ENCODE results near the gene GABRD.

The GABRD gene

DNA sequence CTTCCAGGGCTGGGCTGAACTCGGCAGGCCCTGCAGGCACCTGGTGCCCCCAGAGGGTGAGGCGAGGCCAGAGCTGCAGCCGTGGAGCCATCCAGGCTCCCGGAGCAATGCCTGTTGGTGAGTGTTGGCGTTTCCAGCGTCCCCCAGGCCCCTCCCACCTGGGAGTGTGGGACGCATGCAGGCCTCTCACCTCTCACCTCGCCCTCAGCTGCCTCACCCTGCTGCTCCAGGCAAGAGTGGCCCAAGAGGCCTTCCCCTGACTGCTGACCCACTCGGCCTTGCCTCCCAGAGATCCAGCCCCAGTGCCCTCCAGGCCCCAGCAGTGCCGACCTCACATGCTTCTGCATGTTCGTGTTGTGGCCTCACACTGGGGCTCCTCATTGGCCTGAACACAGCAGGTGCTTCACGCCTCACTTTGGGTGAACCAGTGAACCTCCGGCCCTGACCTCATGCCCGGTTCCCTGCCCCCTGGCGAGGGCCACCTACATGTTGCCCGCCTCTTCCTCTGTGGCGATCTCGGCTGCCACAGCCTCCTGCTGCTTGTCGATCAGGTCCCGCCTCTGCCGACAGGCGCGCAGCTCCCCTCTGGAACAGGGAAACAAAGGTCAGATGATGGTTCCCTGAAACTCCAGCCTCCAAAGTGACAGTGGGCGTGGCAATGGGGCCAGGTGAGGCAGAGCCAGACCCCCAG lies 32.5 kb upstream of the GABRD start:
- DNase-seq: no peak

DNA sequence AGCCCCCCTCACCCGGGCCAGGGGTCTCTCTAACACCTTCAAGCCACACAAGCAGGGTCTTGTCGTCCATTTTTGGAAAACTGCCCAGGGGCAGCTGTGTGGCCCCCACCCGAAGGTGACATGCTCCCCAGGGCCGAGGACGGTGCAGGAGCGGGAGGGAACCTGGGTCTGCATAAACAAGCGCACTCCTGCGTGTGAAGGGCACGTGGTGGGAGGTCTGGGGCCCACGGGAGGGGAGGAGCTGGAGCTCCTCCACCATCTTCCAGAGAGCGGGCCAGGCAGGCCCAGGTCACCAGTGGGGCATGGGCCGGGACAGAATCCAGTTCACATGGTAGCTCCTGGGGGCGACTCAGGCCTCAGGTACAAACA lies 32.0 kb upstream of the GABRD start:
- no peak for DNase-seq

DNA sequence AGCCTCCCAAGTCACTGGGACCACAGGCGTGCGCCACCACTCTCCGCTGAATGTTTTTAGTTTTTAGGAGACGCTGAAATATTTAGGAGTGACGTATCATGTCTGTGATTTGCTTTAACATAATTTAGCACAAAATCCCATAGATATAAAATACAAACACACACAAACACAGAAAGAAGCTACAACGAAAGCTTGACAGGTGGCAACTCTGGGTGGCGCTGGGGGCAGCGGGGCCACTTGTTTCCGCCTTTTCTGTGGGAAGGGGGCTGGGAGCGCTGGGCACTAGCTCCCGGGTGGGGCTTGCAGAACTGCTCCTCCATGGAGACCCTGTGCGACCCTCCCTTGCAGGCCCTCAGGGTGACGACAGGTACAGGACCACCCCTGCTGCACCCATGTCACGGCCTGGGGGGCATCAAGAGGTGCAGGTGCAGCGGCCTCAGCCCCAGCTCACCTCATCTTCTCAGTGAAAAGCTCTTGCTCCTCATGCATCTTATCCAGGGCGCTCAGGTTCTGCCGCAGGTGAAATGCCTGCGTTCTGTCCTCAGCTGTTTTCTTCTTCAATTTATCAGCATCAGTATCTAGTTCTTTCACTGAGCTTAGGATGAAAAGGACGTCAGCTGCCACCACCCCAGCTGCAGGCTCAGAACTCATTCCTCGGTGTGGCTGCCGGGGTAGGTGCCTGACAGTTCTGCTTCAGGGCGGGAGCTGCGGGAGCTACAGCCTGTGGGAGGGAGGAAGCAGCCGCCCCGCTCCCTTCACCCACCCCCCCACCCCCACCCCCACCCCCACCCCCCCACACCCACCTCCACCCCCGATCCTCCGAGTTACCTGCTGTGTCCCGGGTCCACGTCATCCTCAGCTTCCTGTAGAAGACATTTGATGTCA lies 30.8 kb upstream of the GABRD start:
- no peak for DNase-seq

DNA sequence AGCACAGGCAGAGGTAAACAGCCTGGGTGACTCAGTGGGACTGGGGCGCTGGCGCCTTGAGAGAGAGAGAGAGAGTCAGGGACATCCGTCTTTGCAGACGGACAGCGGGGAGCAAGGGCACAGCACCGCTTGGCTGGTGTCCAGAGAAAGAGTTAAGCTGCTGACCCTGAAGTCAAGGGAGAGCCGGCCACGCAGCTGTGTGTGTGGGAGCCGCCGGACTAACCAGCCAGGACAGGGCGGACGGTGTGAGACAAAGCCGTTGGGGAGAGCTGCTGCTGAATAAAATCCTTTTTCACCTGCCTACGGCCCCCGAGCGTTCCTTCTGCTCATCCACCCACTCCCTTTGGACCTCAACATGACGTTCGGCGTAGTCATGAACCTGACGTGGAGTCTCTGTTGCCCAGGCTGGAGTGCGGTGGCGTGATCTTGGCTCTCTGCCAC lies 30.0 kb upstream of the GABRD start:
- DNase-seq: peak; percentile 14

DNA sequence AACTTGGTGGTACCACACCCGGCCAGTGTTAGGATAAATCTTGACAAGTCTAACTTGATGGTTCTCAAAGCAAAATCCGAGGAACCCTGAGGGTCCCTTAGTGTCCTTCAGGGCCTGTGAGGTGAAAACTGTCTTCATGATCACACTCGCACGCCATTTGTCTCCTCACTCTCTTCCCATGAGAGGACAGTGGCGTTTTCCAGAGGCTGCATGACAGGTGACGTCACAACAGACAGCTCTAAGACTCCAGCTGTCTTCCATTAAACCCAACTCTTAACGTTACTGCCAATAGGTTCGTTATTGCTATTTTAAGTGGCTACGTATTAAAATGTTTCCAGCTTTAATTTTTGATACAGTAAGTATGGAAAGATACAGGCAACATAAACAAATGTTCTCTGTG lies 29.4 kb upstream of the GABRD start:
- DNase-seq: no peak

DNA sequence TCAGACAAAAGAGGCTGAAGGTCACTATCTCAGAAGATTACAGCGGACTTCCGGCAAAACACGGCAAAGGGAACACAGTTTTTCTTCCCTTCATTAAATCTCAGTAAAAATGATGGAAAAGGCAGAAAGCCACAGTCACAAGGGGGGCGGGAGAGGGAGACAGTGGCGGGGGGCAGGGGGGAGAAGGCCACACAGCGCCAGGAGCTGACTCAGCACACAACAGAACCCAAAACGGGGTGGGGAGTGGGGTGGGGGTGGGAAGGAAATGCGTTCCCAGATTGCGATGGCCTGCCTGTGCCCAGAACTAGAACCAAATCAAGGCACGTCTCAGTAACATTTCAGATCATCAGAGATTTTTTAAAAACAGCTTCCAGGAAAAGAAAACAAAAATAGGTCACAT lies 28.9 kb upstream of the GABRD start:
- DNase-seq: no peak

DNA sequence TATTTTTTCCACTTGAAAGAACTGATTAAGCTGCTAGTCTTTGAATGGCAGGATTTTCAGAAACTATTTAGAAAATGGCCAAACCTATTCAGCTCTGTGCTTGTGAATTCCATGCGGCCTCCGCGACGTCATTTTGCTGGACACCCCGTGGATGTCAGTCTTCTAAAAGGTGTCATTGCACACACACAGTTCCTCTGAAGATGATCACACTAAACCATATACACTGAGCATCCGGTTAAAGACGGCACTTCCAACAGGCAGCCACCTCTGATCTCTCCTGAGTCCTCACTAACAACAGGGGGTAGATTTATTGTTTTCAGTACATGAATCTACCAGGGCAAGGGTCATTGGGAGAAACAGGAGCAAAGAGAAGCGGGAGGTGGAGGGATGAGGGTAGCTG lies 24.6 kb upstream of the GABRD start:
- DNase-seq: no peak

DNA sequence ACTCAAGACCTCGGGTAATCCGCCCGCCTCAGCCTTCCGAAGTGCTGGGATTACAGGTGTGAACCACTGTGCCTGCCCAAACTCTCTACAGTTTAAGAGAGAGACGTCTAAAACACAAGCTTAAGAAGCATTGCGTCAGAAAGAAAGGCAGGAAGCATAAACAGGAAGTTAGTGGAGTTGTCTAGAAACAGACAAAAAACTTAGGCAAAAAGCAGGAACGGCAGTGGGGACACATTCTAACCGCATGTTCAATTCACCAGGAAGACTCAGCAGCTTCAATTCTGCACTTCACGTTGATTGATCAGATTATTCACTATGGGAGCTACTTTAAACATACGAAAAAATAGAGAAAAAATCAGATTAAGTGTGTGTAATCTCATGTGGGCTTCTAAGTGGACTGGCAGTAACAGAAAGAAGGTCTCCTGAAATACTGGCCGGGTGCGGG lies 22.9 kb upstream of the GABRD start:
- DNase-seq: no peak

DNA sequence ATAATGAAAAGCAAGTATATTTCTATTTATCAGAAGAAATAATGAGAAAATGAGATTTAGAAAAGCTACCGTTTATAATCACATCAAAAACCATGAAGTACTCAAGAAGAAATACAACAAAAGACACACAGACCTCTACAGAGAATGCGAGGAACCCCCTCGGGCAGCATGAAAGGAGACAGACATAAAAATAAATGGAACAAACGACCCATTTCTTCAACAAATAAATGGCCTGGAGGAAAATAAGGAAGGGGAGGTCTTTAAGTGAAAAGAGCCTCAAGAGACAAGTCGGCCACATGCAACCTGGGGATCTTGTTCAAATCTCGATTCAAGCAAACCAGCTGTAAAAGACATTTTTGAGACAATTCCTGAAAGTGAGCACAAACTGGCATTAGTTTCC lies 21.6 kb upstream of the GABRD start:
- DNase-seq: no peak

DNA sequence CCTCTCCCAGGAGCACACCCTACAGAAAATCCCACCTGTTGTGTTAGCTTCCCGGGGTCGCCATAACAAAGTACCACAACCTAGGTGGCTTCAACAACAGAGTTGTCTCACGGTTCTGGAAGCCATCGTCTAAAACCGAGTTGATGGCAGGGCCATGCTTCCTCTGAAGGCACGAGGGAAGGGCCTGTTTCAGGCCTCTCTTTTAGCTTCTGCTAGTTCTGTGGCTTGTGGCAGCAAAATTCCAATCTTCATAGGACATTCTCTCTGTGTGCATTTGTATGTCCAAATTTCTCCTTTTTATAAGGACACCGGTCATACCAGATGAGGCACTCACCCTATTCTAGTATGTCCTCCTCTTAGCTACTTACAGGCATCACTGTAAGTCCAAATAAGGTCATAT lies 18.7 kb upstream of the GABRD start:
- DNase-seq: no peak

DNA sequence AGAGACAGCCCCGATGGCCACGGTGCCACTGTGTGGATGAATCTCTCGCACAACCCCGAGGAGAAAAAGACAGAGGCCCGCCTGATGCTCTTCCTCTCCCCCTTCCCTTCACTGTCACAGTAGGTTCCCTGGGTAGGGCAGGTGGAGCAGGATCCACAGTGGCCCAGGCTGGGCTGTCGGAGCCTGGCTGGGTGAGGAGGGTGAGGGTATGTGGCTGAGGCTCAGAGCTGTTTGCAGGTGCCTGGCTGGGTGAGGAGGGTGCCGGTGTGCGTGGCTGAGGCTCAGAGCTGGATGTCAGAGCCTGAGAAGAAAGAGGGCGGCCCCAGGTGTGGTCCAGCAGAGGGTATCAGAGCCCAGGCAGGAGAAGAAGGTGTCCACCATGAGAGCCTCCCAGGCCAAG lies 18.3 kb upstream of the GABRD start:
- DNase-seq: no peak

DNA sequence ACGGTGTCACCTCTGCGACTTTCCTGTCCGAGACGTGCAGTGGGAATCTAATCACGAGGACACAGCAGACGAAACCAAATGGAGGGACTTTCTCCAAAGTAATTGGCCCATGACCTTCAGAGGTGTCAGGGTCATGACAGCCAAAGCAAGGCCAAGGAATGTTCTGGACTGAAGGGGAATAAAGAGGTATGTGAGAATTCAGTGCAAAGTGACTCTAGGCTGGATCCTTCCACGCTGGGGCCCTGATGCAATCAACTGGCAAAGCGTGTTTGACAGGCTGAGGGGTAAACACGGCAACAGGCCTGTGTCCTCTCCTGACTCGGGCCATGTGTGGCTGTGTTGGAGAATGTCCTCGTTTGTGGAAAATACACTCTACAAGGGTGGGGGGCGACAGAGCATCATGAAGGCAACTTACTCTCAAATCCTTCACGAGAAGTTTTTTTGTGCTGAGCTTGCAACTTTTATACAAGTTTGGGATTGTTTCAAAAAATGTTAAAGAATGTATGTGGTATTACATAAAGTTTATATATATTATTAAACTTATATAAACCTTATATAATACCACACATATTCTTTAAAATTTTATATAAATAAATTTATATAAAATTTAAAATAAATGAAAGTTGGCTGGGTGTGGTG lies 17.3 kb upstream of the GABRD start:
- DNase-seq: no peak

DNA sequence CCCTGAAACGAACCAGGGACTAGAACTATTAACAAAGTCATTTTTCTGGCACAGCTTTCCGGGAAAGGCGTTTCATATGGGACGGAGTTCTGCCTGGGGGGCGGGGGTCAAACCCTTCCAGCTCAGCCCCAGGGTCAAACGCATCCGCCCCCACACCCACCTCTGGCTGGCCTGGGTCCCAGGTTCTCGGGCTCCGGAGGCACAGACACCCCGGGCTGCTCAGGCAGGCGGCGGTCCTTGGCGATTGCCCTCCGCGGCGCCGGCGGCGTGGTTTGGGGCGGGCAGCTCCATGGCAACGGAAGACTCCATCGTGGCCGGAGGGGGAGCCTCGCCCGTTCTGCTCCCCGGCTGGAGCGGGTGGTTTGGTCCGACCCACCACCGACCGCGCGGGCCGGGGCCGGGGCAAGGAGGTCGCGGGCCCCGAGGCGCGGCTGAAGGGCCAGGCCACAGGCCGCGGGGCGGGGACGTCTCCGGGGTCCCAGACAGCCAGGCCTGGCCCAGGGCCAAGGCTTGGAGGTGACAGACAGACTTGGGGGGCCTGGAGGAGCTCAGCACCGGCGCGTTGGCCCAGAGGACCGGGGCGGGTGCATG lies 15.5 kb upstream of the GABRD start, which contains the start of gene CFAP74:
CFAP74 (minus strand) TSS at position 246 of the 591 bp plus-strand sequence. CDS start 12,830 bp downstream, outside the sequence.
- DNase-seq: peak; percentile 11

DNA sequence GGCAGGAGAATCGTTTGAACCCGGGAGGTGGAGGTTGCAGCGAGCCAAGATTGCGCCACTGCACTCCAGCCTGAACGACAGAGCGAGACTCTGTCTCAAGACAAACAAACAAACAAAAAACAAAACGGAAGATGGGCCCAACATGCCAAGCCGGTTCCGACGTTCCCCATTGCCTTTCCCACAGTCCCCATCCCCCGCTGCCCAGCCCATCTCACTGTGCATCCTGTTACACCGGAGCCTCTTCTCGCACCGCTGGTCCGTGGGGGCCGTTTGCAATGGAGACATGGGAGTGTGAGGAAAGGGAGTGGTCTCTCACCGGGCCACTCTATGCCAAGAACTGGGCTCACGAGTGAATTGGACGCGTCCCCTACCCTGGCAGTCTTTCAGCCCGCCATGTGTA lies 14.3 kb upstream of the GABRD start:
- no peak for DNase-seq

DNA sequence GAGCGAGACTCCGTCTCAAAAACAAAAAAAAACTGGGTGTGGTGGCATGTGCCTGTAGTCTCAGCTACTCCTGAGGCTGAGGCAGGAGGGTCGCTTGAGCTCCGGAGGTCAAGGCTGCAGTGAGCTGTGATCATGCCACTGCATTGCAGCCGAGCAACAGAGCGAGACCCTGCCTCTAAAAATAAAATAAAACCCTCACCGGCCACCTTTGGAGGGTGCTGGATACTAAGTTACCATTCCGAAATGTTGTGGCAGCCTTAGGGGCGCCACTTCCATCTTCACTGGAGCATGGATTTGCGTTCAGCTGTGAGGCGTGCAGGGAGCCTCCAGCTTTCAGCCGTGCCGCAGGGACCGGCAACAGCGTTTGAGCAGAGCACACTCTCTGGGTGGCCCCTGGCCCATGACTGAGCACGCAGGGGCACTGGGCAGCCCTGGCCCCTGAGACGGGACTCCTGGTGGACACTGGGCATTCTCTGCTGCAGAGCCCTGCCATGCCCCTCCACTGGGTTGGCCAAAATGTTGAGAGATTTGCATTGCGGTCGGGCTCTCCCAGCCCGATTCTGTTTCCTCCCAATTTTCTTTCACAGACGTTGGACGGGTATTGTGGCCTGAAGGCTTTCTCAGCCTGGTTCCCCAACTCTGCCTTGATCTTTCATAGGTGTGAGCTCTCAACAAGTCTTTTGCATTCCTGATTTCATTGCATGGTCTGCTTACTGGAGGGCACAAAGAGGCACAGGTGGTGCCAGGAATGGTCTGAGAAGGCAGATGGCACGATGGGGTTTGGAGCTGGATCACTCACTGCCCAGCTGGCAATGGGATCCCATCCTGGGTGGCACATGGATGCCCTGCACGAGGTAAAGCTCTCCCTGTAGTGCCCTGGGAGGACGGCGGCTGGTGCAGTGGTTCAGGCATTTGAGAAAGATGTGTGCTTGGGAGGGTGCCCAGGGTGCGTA lies 9.8 kb upstream of the GABRD start:
- no peak for DNase-seq

DNA sequence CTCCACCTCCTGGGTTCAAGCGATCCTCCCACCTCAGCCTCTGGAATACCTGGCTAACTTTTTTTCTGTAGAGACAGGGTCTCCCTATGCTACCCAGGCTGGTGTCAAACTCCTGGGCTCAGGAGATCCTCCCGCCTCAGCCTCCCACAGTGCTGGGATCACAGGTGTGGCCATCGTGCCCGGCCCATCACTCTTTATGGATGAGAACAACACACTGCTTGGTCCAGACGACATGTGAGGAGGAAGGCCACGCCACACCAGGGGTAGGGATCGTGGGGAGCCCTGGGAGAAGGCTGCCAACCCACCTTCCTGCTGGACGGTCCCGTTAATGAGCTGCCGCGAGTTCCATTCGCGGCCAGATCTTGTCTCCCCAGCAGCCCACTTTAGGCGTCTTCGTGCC lies 5.0 kb upstream of the GABRD start:
- DNase-seq: no peak

DNA sequence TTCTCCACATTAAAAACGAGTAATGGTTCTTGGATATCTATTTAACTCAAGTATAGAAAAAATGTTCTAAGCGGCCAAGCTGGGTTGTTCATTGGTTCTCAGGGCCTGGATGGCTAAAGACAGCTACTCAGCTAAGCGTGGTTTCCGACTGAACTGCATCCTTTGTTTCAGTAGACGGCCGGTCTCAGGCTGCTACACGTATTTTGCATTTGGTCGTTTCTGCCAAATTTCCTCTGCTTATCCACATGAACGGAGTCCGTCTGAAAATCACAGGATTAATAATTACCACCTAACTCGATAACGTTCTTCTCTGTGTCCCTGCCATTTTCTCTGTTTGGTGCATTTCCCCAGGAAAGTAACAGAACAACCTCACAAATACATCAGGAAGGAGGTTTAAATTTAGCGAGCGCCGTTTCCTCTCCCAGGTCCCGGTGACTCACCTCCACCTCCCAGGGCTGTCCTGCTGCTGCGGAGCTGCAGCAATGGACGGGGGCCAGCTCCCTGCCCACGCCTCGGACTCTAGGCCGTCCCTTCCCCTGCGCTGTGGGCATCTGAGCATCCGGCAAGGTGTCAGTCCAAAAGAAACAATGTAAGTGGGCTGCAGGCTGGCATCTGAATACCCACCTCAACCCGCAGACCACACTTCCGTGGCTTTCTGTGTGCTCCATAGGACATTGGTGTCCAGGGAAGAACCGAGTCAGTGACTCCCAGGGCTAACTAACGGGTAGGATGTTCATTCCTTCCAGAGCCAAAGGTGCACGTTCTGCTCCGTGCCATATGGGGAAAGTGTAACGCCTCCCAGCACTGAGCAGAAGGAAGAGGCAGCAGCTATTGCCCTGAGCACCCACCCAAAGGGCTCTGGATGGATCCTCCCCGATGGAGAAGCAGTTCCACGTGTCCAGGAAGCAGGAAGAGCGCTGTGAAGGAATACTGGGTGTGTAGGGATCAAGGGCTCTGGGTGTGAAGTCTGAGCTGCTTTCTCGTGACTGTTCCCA lies 4.1 kb upstream of the GABRD start:
- DNase-seq: no peak

DNA sequence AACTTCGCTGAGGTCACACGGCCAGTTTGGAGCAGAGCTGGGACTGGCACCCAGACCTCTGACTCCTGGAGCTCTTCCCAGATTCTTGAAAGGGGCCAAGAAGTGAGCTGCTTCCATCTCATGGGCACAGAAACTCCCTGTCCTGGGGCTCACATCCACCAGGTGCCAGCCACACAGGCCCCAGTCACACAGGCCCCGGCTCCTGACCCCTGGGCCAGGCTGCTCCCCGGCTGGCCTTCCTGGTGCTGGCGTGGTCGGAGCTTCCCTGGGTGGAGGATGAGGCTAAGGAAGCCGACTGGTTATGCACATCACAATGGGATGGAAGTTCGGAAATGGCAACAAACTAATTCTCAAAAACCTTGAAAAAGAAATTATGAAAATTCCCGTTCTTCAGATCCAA lies 3.0 kb upstream of the GABRD start:
- no peak for DNase-seq

DNA sequence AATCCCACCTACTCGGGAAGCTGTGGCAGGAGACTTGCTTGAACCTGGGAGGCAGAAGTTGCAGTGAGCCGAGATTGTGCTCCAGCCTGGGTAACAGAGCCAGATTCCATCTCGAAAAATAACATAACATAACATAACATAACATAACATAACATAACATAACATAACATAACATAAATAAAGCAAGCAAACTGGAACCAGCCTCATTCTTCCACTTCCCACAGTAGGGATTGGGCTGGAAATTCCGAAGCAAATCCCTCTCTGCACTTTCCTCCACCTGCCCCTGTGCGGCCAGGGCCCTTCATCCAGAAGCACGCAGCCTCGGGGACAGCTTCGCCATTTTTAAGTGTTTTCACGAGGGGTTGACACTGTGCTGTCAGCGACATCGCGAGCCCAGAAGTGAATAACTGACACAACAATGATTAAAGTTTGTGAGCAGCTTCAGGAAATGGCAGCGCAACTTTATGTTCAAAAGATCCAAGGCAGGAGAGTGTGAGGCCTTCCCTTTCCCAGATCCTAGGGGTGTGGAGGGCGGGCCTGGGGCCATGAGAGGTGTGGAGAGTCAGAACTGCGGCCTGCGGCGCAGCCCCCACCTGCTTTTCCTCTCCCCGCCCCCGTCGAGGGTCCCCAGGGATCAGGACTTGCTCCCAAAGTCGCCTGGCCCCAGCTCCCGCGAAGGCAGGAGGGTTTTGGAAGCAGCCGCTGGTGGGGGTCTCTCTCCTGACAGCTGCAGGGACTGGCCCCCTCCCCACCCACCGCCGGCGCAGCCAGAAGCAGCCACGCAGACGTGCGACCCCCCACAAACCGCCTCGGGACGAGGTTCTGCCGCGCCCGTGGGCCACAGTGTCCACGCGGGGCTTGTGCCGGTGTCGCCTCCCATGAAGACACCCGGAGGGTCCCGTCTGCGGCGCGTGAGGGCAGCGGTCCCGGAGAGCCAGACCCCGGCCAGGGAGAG lies 651 bp upstream of the GABRD start:
- DNase-seq: no peak

Measured in NCI-H345 (cell line).